Endothelial cell of umbilical vein (primary cell): ENCODE results near the gene ANO6. TPM values are rescaled to one million over a fixed set of nuclear protein-coding genes. Genes with fewer than 3 reads are reported as not detected.

ENCODE experiments used
- BruUV-seq: library from RNA; stranded (reverse); fragments of 400-500 nt; replicated peaks from 2 replicates; lab custom pipeline; 2021; lab: Mats Ljungman, UMichigan
- CTCF ChIA-PET: fragments of 300-600, 350-600 bp; sonication (Branson Sonifier 250); formaldehyde crosslinking; loops from one replicate; lab custom pipeline; 2021; ENCODE audit warnings: antibody characterized with exemption, inconsistent platforms; lab: Charles Lee
- POLR2A ChIA-PET: fragments of 300-600, 350-600 bp; sonication (Branson Sonifier 250); formaldehyde crosslinking; loops from one replicate; lab custom pipeline; 2021; ENCODE audit warnings: antibody characterized with exemption, inconsistent platforms; lab: Charles Lee
- DNase-seq: peaks from one replicate; pipeline ENCODE4 v3.0.0-alpha.2; 2011; ENCODE audit warnings: low read depth, low spot score
- FAIRE-seq: peaks from 2 replicates; lab custom pipeline; 2011; peaks lifted over from hg19 to GRCh38; lab: Jason Lieb, UNC
- H2AFZ ChIP-seq: 2 replicates; pipeline ENCODE4 v1.6.0; 2012; ENCODE audit warnings: low read depth, low read length, control low read depth, inconsistent platforms
- H3K27ac ChIP-seq: 2 replicates; pipeline ENCODE4 v1.5.1; 2011; ENCODE audit warnings: low read depth, mild to moderate bottlenecking, control low read depth, low read length, moderate library complexity; ENCODE audit not compliant: insufficient read depth
- H3K27me3 ChIP-seq, 2 experiments: 2 replicates each; pipeline versions ENCODE4 v1.6.0 to v1.6.1; 2011; ENCODE audit warnings: low read length in 2 of 2, mixed read lengths in 1 of 2; ENCODE audit not compliant: control insufficient read depth in 2 of 2, insufficient read depth in 2 of 2
- H3K36me3 ChIP-seq, 2 experiments: 2 replicates in 1 of 2; 3 replicates in 1 of 2; pipeline ENCODE4 v1.5.1; 2011; ENCODE audit warnings: low read length in 2 of 2, mild to moderate bottlenecking in 1 of 2, moderate library complexity in 1 of 2; ENCODE audit not compliant: control insufficient read depth in 2 of 2, insufficient read depth in 2 of 2; ENCODE audit errors: extremely low read depth in 1 of 2
- H3K4me1 ChIP-seq: 3 replicates; pipeline ENCODE4 v1.5.1; 2011; ENCODE audit warnings: mild to moderate bottlenecking, low read length; ENCODE audit not compliant: control insufficient read depth, insufficient read depth; ENCODE audit errors: extremely low read depth
- H3K4me2 ChIP-seq: 2 replicates; pipeline ENCODE4 v1.6.1; 2011; ENCODE audit warnings: low read length, control low read depth, mixed read lengths; ENCODE audit not compliant: insufficient read depth
- H3K4me3 ChIP-seq, 3 experiments: fragments of 200-600 bp in 1 of 3; sonication (generic), shearing (Covaris generic) in 1 of 3; replicated peaks in 1 of 3; 2 replicates each; pipeline ENCODE4 v1.5.1; 2011 to 2016; ENCODE audit warnings: control low read depth in 3 of 3, low read length in 3 of 3, mild to moderate bottlenecking in 2 of 3, inconsistent platforms in 1 of 3, low read depth in 1 of 3, moderate library complexity in 1 of 3; ENCODE audit not compliant: insufficient read depth in 1 of 3
- H3K79me2 ChIP-seq: 2 replicates; pipeline ENCODE4 v1.6.0; 2012; ENCODE audit warnings: low read length, inconsistent platforms; ENCODE audit not compliant: control insufficient read depth, insufficient read depth
- H3K9ac ChIP-seq: replicated peaks from 2 replicates; pipeline ENCODE3; 2011; ENCODE audit warnings: low read length, control low read depth; ENCODE audit not compliant: insufficient read depth; ENCODE audit errors: extremely low read depth
- H3K9me1 ChIP-seq: replicated peaks from 3 replicates; pipeline ENCODE4 v1.6.0; 2011; ENCODE audit warnings: mild to moderate bottlenecking, low read length; ENCODE audit not compliant: control insufficient read depth, insufficient read depth; ENCODE audit errors: extremely low read depth
- H3K9me3 ChIP-seq: replicated peaks from 2 replicates; pipeline ENCODE4 v1.5.1; 2012; ENCODE audit warnings: low read length, inconsistent platforms; ENCODE audit not compliant: control insufficient read depth, insufficient read depth
- H4K20me1 ChIP-seq: replicated peaks from 2 replicates; pipeline ENCODE3; 2011; ENCODE audit warnings: mild to moderate bottlenecking, low read length; ENCODE audit not compliant: control insufficient read depth, insufficient read depth; ENCODE audit errors: extremely low read depth
- CTCF ChIP-seq, 2 donors: IDR thresholded peaks; 1 replicate in 1 of 2; 2 replicates in 1 of 2; pipeline ENCODE4 v1.5.1; 2011; ENCODE audit warnings: low read length in 2 of 2, mild to moderate bottlenecking in 2 of 2, moderate library complexity in 2 of 2, control low read depth in 1 of 2, inconsistent platforms in 1 of 2, low read depth in 1 of 2; ENCODE audit not compliant: insufficient read depth in 1 of 2; ENCODE audit errors: extremely low read depth in 1 of 2
- EZH2 ChIP-seq: IDR thresholded peaks from 2 replicates; pipeline ENCODE4 v1.6.1; 2012; ENCODE audit warnings: borderline replicate concordance, low read depth, mild to moderate bottlenecking, moderate library complexity, low read length, inconsistent platforms; ENCODE audit not compliant: severe bottlenecking
- FOS ChIP-seq: IDR thresholded peaks from 2 replicates; pipeline ENCODE4 v1.6.1; 2011; ENCODE audit warnings: mild to moderate bottlenecking, low read length, moderate library complexity, borderline replicate concordance; ENCODE audit not compliant: insufficient read depth
- GATA2 ChIP-seq: IDR thresholded peaks from 2 replicates; pipeline ENCODE4 v1.7.0; 2011; ENCODE audit warnings: low read depth, mild to moderate bottlenecking, moderate library complexity, mixed read lengths, low read length; ENCODE audit not compliant: insufficient read length, insufficient read depth
- JUN ChIP-seq: IDR thresholded peaks from 2 replicates; pipeline ENCODE4 v1.6.1; 2011; ENCODE audit warnings: borderline replicate concordance, low read depth; ENCODE audit not compliant: insufficient read length, insufficient read depth
- MAX ChIP-seq: IDR thresholded peaks from 2 replicates; pipeline ENCODE4 v1.6.1; 2011; ENCODE audit not compliant: insufficient read depth, insufficient read length
- MYC ChIP-seq: IDR thresholded peaks from one replicate; pipeline ENCODE4 v1.6.1; 2011; ENCODE audit warnings: mild to moderate bottlenecking, low read depth, low read length
- POLR2A ChIP-seq: IDR thresholded peaks from 2 replicates; pipeline ENCODE4 v1.6.1; 2012; ENCODE audit warnings: low read depth, mild to moderate bottlenecking, control low read depth, low read length
- POLR2AphosphoS5 ChIP-seq: IDR thresholded peaks from 2 replicates; pipeline ENCODE4 v1.6.1; 2012; ENCODE audit warnings: low read depth, mild to moderate bottlenecking, control low read depth, low read length, moderate library complexity; ENCODE audit not compliant: insufficient read depth
- dilution Hi-C: fragments of 300-500 bp; cut with MboI; formaldehyde crosslinking; loops from one replicate; pipeline ENCODE4 v1.15.0; 2019; ENCODE audit warnings: low sequenced_read_pairs; ENCODE audit not compliant: extremely low pct_ligation_motif_present
- intact Hi-C: fragments of 100-400 bp; cut with micrococcal nuclease; formaldehyde crosslinking; loops from one replicate; pipeline ENCODE4 v1.10.0; 2022
- polyA plus RNA-seq, 4 experiments: library from polyadenylated mRNA; depleted of rRNA in 3 of 4; stranded (reverse) in 3 of 4; unstranded in 1 of 4; fragments of >200 nt; gene quantifications; 2 replicates each; pipeline versions ENCODE4 v1.2.1 to v1.2.3, GENCODE V29; 2011 to 2012; ENCODE audit warnings: missing spikeins in 1 of 4
- total RNA-seq: library from RNA; stranded (reverse); gene quantifications from 2 replicates; pipeline ENCODE4 v1.2.3, GENCODE V29; 2021

The ANO6 gene
- total and polyA plus RNA-seq, 2 donors (not counting 3 experiments of a cell fraction or from before 2014, with no cell fraction given), result 21.3 to 67.6 TPM

- no peak overlapping the region for H2AFZ ChIP-seq
- no peaks in the 10 kb centered on the region for H3K4me1 ChIP-seq
- FAIRE-seq, result no peak
Measured at GRCh38 chr12:45477526-45477925, 261.6 kb downstream of the ANO6 start.

More at GRCh38 chr12:45477526-45477925, 261.6 kb downstream of the ANO6 start:
- no peaks in the 10 kb centered on the region for H3K79me2 ChIP-seq
- POLR2A ChIA-PET, result no interaction called here
- DNase-seq, result no peak
- no peak overlapping the region for H3K4me3 ChIP-seq
- H3K27ac ChIP-seq, result no peak overlapping the region
- no TSS peak for BruUV-seq
- H3K9me1 ChIP-seq, result no peaks in the 10 kb centered on the region
- TF ChIP-seq MYC, result no peak
- TF ChIP-seq CTCF (IDR thresholded peaks at IDR 0.05; ENCODE audit: extremely low read depth in 1 of 2, insufficient read depth in 1 of 2, low read depth in 1 of 2, low read length in 2 of 2), result no peak
- TF ChIP-seq GATA2, result no peak
- no peak for TF ChIP-seq MAX
- TF ChIP-seq POLR2AphosphoS5, result no peak
- TF ChIP-seq FOS, result no peak
- TF ChIP-seq JUN, result no peak
- no peak for TF ChIP-seq POLR2A
- no peak for TF ChIP-seq EZH2
- CTCF ChIA-PET, result no interaction called here
- no peaks in the 10 kb centered on the region for H3K9me3 ChIP-seq
- intact Hi-C loops, result no loop called here
- H3K27me3 ChIP-seq, result peaks cover 5 to 20% of the 10 kb centered on the region in 2 experiments
- dilution Hi-C loops, result no loop called here
- H4K20me1 ChIP-seq, result no peaks in the 10 kb centered on the region
- H3K9ac ChIP-seq, result no peak overlapping the region
- no peak overlapping the region for H3K4me2 ChIP-seq
- no peaks in the 10 kb centered on the region for H3K36me3 ChIP-seq
